NCI-H446 treated with DMSO at 0.1 percent for 48 hours (cell line): Measurements from ENCODE around the gene ARID5A.

Experiments
- DNase-seq: peaks from one replicate; lab custom pipeline; 2025; lab: John Stamatoyannopoulos, UW

The ARID5A gene

GRCh38 chr2:96601382-96602292 is 65.1 kb downstream of the ARID5A start:
- no peak for DNase-seq
